H1 (cell line): Measurements from ENCODE around the gene UBA6. TPM values are rescaled to one million over a fixed set of nuclear protein-coding genes. Genes with fewer than 3 reads are reported as not detected.
A peak's percentile ranks its signal among the peaks of the same experiment; 100 is the strongest.

Source experiments
- CTCF ChIA-PET: fragments of 300-600 bp; sonication (Branson Sonifier 250); formaldehyde crosslinking; loops from one replicate; lab custom pipeline; 2021; ENCODE audit not compliant: partially characterized antibody; lab: Charles Lee
- POLR2A ChIA-PET: fragments of 300-600 bp; sonication (Branson Sonifier 250); formaldehyde crosslinking; loops from one replicate; lab custom pipeline; 2021; ENCODE audit warnings: inconsistent platforms; ENCODE audit not compliant: partially characterized antibody; lab: Charles Lee
- DNase-seq, 2 experiments: peaks; one replicate each; pipeline versions ENCODE4 v3.0.0 to v3.0.0-alpha.2; 2010 to 2022; ENCODE audit warnings: low spot score in 2 of 2, low read depth in 1 of 2, mixed read lengths in 1 of 2
- FAIRE-seq: peaks from 2 replicates; lab custom pipeline; 2011; peaks lifted over from hg19 to GRCh38; lab: Jason Lieb, UNC
- H2AFZ ChIP-seq: 2 replicates; pipeline ENCODE4 v1.8.1; 2012; ENCODE audit warnings: low read length, inconsistent platforms
- H2AK5ac ChIP-seq: 2 replicates; pipeline ENCODE4 v1.6.1; 2013; ENCODE audit warnings: low read depth, low read length
- H2BK120ac ChIP-seq: replicated peaks from 2 replicates; pipeline ENCODE3; 2013; ENCODE audit warnings: low read depth, low read length, inconsistent platforms
- H2BK12ac ChIP-seq: 2 replicates; pipeline ENCODE4 v1.6.1; 2013; ENCODE audit warnings: low read depth, low read length
- H2BK15ac ChIP-seq: 2 replicates; pipeline ENCODE4 v1.6.1; 2013; ENCODE audit warnings: low read length
- H2BK20ac ChIP-seq: 2 replicates; pipeline ENCODE4 v1.6.1; 2013; ENCODE audit warnings: low read length
- H2BK5ac ChIP-seq: 2 replicates; pipeline ENCODE4 v1.6.1; 2013; ENCODE audit warnings: low read depth, low read length
- H3K14ac ChIP-seq: 2 replicates; pipeline ENCODE4 v1.6.1; 2013; ENCODE audit warnings: inconsistent platforms; ENCODE audit not compliant: insufficient read length
- H3K18ac ChIP-seq: 2 replicates; pipeline ENCODE4 v1.6.1; 2013; ENCODE audit warnings: low read length; ENCODE audit errors: extremely low read depth
- H3K23ac ChIP-seq: 2 replicates; pipeline ENCODE4 v1.6.1; 2013; ENCODE audit warnings: inconsistent platforms; ENCODE audit not compliant: insufficient read length
- H3K23me2 ChIP-seq: 2 replicates; pipeline ENCODE4 v1.6.1; 2013; ENCODE audit warnings: low read depth, low read length
- H3K27ac ChIP-seq: 2 replicates; pipeline ENCODE4 v1.6.1; 2011; ENCODE audit warnings: low read depth, low read length, inconsistent platforms
- H3K27me3 ChIP-seq, 4 experiments: replicated peaks in 1 of 4; 1 replicate in 1 of 4; 2 replicates in 3 of 4; pipeline versions ENCODE4 v1.6.1 to v1.8.1; 2011 to 2013; ENCODE audit warnings: low read length in 3 of 4, mild to moderate bottlenecking in 3 of 4, inconsistent platforms in 2 of 4, mixed read lengths in 2 of 4, moderate library complexity in 1 of 4; ENCODE audit not compliant: control insufficient read depth in 3 of 4, insufficient read depth in 3 of 4; ENCODE audit errors: extremely low read depth in 1 of 4
- H3K36me3 ChIP-seq, 4 experiments: 2 replicates each; pipeline versions ENCODE4 v1.6.1 to v1.8.1; 2011 to 2013; ENCODE audit warnings: mild to moderate bottlenecking in 4 of 4, low read length in 3 of 4, moderate library complexity in 2 of 4, control low read depth in 1 of 4, inconsistent platforms in 1 of 4; ENCODE audit not compliant: insufficient read depth in 4 of 4, control insufficient read depth in 2 of 4
- H3K4ac ChIP-seq: replicated peaks from 2 replicates; pipeline ENCODE3; 2013; ENCODE audit warnings: low read length, low read depth, mixed read lengths, inconsistent platforms; ENCODE audit not compliant: insufficient read length
- H3K4me1 ChIP-seq, 4 experiments: replicated peaks in 1 of 4; 1 replicate in 1 of 4; 2 replicates in 3 of 4; pipeline versions ENCODE4 v1.6.1 to v1.8.1; 2011 to 2013; ENCODE audit warnings: low read length in 3 of 4, inconsistent platforms in 2 of 4, mixed read lengths in 1 of 4; ENCODE audit not compliant: insufficient read depth in 4 of 4, control insufficient read depth in 3 of 4
- H3K4me2 ChIP-seq, 2 experiments: 2 replicates each; pipeline versions ENCODE4 v1.6.1 to v1.8.1; 2011 to 2013; ENCODE audit warnings: low read depth in 2 of 2, low read length in 2 of 2, control low read depth in 1 of 2, inconsistent platforms in 1 of 2, mild to moderate bottlenecking in 1 of 2; ENCODE audit not compliant: insufficient read depth in 1 of 2
- H3K4me3 ChIP-seq, 4 experiments: fragments of 200-600, 300-600 bp in 1 of 4; sonication (generic), shearing (Covaris generic), sonication (Bioruptor Twin) in 1 of 4; 2 replicates each; pipeline versions ENCODE4 v1.5.1 to v1.8.1; 2011 to 2016; ENCODE audit warnings: low read length in 4 of 4, low read depth in 3 of 4, control low read depth in 2 of 4, inconsistent platforms in 2 of 4, mild to moderate bottlenecking in 2 of 4, mixed read lengths in 1 of 4, moderate library complexity in 1 of 4; ENCODE audit not compliant: insufficient read depth in 2 of 4; ENCODE audit errors: extremely low read depth in 1 of 4
- H3K56ac ChIP-seq: replicated peaks from 2 replicates; pipeline ENCODE3; 2013; ENCODE audit warnings: low read depth, mild to moderate bottlenecking, mixed read lengths, low read length, inconsistent platforms; ENCODE audit not compliant: insufficient read length
- H3K79me1 ChIP-seq: 2 replicates; pipeline ENCODE4 v1.6.1; 2013; ENCODE audit warnings: low read depth, low read length, control low read depth
- H3K79me2 ChIP-seq, 2 experiments: 2 replicates each; pipeline versions ENCODE4 v1.6.1 to v1.8.1; 2012 to 2013; ENCODE audit warnings: low read length in 2 of 2, mild to moderate bottlenecking in 2 of 2, inconsistent platforms in 1 of 2; ENCODE audit not compliant: insufficient read depth in 2 of 2, control insufficient read depth in 1 of 2
- H3K9ac ChIP-seq, 4 experiments: replicated peaks in 1 of 4; 1 replicate in 1 of 4; 2 replicates in 3 of 4; pipeline versions ENCODE4 v1.6.1 to v1.8.1; 2011 to 2013; ENCODE audit warnings: low read depth in 3 of 4, low read length in 3 of 4, control low read depth in 2 of 4, mild to moderate bottlenecking in 2 of 4, moderate library complexity in 2 of 4, inconsistent platforms in 1 of 4; ENCODE audit errors: extremely low read depth in 1 of 4
- H3K9me3 ChIP-seq, 2 experiments: 2 replicates each; pipeline versions ENCODE4 v1.6.1 to v1.8.1; 2012 to 2013; ENCODE audit warnings: mild to moderate bottlenecking in 2 of 2, moderate library complexity in 2 of 2, control low read depth in 1 of 2, inconsistent platforms in 1 of 2, low read depth in 1 of 2, low read length in 1 of 2, mixed read lengths in 1 of 2; ENCODE audit not compliant: insufficient read depth in 2 of 2
- H4K20me1 ChIP-seq, 2 experiments: replicated peaks in 1 of 2; 2 replicates each; pipeline versions ENCODE3 to v1.8.1; 2011 to 2013; ENCODE audit warnings: inconsistent platforms in 2 of 2, low read length in 2 of 2, mild to moderate bottlenecking in 1 of 2; ENCODE audit not compliant: insufficient read depth in 2 of 2, control insufficient read depth in 1 of 2
- H4K5ac ChIP-seq: 2 replicates; pipeline ENCODE4 v1.6.1; 2013; ENCODE audit warnings: low read length, low read depth, mixed read lengths, inconsistent platforms; ENCODE audit not compliant: insufficient read length
- H4K8ac ChIP-seq: 2 replicates; pipeline ENCODE4 v1.8.0; 2013; ENCODE audit warnings: mild to moderate bottlenecking, moderate library complexity, low read length, inconsistent platforms; ENCODE audit not compliant: insufficient read depth; ENCODE audit errors: extremely low read depth
- H4K91ac ChIP-seq: replicated peaks from 2 replicates; pipeline ENCODE3; 2013; ENCODE audit warnings: low read length, mixed read lengths, inconsistent platforms; ENCODE audit not compliant: insufficient read length
- NRF1 ChIP-seq: IDR thresholded peaks from 2 replicates; pipeline ENCODE4 v1.6.1; 2011; ENCODE audit warnings: mild to moderate bottlenecking, low read depth, low read length, improper control_type of control experiment
- SIN3A ChIP-seq, 2 experiments: IDR thresholded peaks in 1 of 2; conservative IDR thresholded peaks in 1 of 2; 2 replicates each; pipeline ENCODE4 v1.6.1; 2011 to 2012; ENCODE audit warnings: low read length in 2 of 2, improper control_type of control experiment in 1 of 2, low read depth in 1 of 2, mild to moderate bottlenecking in 1 of 2
- SP4 ChIP-seq: IDR thresholded peaks from 2 replicates; pipeline ENCODE4 v1.6.1; 2012; ENCODE audit warnings: low read length, inconsistent platforms
- WGBS, 2 experiments: shearing (Covaris generic) in 1 of 2; methylation state at CpG; one replicate each; pipeline versions ENCODE4 v1.1.6 to v1.1.7; 2013 to 2015; ENCODE audit warnings: low lambda C conversion rate in 2 of 2, mixed read lengths in 2 of 2, inconsistent platforms in 1 of 2, low coverage in 1 of 2, missing lambda C conversion rate in 1 of 2; ENCODE audit not compliant: insufficient replicate concordance in 2 of 2, insufficient coverage in 1 of 2, insufficient read length in 1 of 2; ENCODE audit errors: extremely low coverage in 1 of 2, missing lambda C conversion rate in 1 of 2; 5-methylcytosine and 5-hydroxymethylcytosine counted together
- polyA plus RNA-seq, 7 experiments: library from polyadenylated mRNA; depleted of rRNA in 3 of 7; stranded (reverse) in 5 of 7; unstranded in 2 of 7; fragments of >200 nt in 5 of 7; fragments of 200-250 nt in 2 of 7; gene quantifications; 1 replicate in 5 of 7; 2 replicates in 1 of 7; 4 replicates in 1 of 7; pipeline versions ENCODE4 v1.2.1 to v1.2.3, GENCODE V29; 2011 to 2013; ENCODE audit warnings: missing spikeins in 2 of 7, mixed read lengths in 2 of 7
- total RNA-seq: library from RNA; stranded (reverse); fragmentation: NEBNext Ultra II Directional; extraction: Animal tissue kit (Norgen Biotek cat#: 25700); gene quantifications from 2 replicates; pipeline ENCODE4 v1.2.1, GENCODE V29; 2021

Gene UBA6
- total and polyA plus RNA-seq, 2 of the 8 experiments (the other 6 are each of a cell fraction or from before 2014, with no cell fraction given): 17.4 to 74.3 TPM

DNA sequence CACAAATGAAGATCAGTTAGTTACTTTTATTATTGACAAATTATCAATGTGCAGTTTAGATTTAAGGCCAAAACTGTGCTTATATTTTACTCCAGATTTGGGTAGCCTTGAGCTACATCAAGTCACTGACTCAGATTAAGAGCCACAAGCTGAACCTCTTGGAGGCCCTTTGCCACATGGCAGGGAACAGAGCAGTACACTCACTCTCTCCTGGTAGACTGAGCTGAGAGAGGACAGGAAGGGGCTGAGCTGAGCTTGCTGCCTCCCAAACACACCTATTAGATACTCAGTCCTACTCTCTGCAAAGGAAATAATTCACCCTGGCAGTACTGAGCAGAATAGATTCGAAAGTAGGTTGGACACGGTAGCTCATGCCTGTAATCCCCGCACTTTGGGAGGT lies 134.6 kb downstream of the UBA6 start:
- Histone ChIP-seq H3K4me2 (no peak overlapping the region), H3K18ac (no peak overlapping the region), H2BK15ac (no peak overlapping the region), H3K23ac (no peak overlapping the region), H2BK120ac (no peak overlapping the region), H3K79me2 (no peaks in the 10 kb centered on the region), H4K91ac (no peak overlapping the region), H3K4me1 (no peaks in the 10 kb centered on the region), H2BK12ac (no peak overlapping the region), H2AK5ac (no peak overlapping the region), H2BK20ac (no peak overlapping the region), H3K36me3 (no peaks in the 10 kb centered on the region), H3K27me3 (no peaks in the 10 kb centered on the region), H4K8ac (no peak overlapping the region), H3K23me2 (no peaks in the 10 kb centered on the region), H3K4me3 (no peak overlapping the region), H2BK5ac (no peak overlapping the region), H3K14ac (no peak overlapping the region), H3K4ac (no peak overlapping the region), H4K20me1 (no peaks in the 10 kb centered on the region), H4K5ac (no peak overlapping the region), H3K9me3 (no peaks in the 10 kb centered on the region), H3K9ac (no peak overlapping the region), H3K27ac (no peak overlapping the region), H3K79me1 (no peaks in the 10 kb centered on the region), H2AFZ (peak overlapping the region; percentile 76; the same call in 1 of the 2 replicates), H3K56ac (no peak overlapping the region)
- no peak for FAIRE-seq
- CTCF ChIA-PET: interaction anchor here (0.7 to 1.1 kb wide), 2 partner anchors 14 to 16 kb away, joined by 3 read pairs; no protein-coding TSS in a partner anchor
- POLR2A ChIA-PET: interaction anchor here (1.3 kb wide), 1 partner anchor 21 kb away, joined by 4 read pairs; the partner anchor contains the start of gene CENPC
- 90% methylated on average over 3 of the region's 3 CpGs; no CpG with 5 or more reads in 1 of the 2 experiments for WGBS, 2 experiments
- DNase-seq: no peak
- no peak for TF ChIP-seq NRF1
- no peak for TF ChIP-seq SIN3A (conservative IDR thresholded peaks at IDR 0.05 in 1 of 2, IDR thresholded peaks at IDR 0.05 in 1 of 2; ENCODE audit: low read depth in 1 of 2, low read length in 2 of 2)
- TF ChIP-seq SP4: no peak
